Esophagus squamous epithelium (tissue), 4 donors: ENCODE measurements around the gene CRLF3.

Experiments used
- CTCF ChIP-seq, 6 experiments: fragments of 450-650 bp in 4 of 6; fragments of 200-600 bp in 2 of 6; sonication (generic) in 2 of 6; IDR thresholded peaks; one replicate each; pipeline ENCODE4 v1.5.1; 2016 to 2019; ENCODE audit warnings: antibody characterized with exemption in 6 of 6, mild to moderate bottlenecking in 4 of 6, moderate library complexity in 4 of 6
- POLR2A ChIP-seq, 4 donors: fragments of 450-650 bp; IDR thresholded peaks; one replicate each; pipeline ENCODE4 v1.6.1; 2017; ENCODE audit warnings: antibody characterized with exemption in 4 of 4, mild to moderate bottlenecking in 4 of 4, moderate library complexity in 3 of 4

GRCh38 chr17:30761060-30761459 is 63.4 kb downstream of the CRLF3 start:
- TF ChIP-seq CTCF (IDR thresholded peaks at IDR 0.05) (no peak), POLR2A (IDR thresholded peaks at IDR 0.05) (no peak)
